Measurements from ENCODE around the gene COL4A6.
A peak's percentile ranks its signal among the peaks of the same experiment; 100 is the strongest.

The COL4A6 gene

GRCh38 chrX:108362026-108362425 lies 76.2 kb downstream of the COL4A6 start:
- Histone ChIP-seq H3K4me3 (ENCODE audit: insufficient read depth in 1 of 2, low read depth in 1 of 2, low read length in 2 of 2) (no peak overlapping the region), H2AFZ (ENCODE audit: low read depth, low read length) (no peak overlapping the region), H3K27ac (ENCODE audit: low read length, poor library complexity, severe bottlenecking) (no peak overlapping the region), H2AK5ac (ENCODE audit: low read length, severe bottlenecking) (no peak overlapping the region), H4K8ac (ENCODE audit: low read length) (no peak overlapping the region), H3K4ac (ENCODE audit: low read depth in 1 of 2, low read length in 2 of 2) (no peak overlapping the region), H3K36me3 (ENCODE audit: control insufficient read depth in 1 of 2, insufficient read depth in 2 of 2, low read depth in 1 of 2, low read length in 2 of 2) (no peaks in the 10 kb centered on the region), H2BK12ac (ENCODE audit: low read length in 2 of 2) (no peak overlapping the region), H3K18ac (ENCODE audit: low read depth in 1 of 2, low read length in 2 of 2) (no peak overlapping the region), H3K9me3 (ENCODE audit: control insufficient read depth, low read length) (no peaks in the 10 kb centered on the region), H3K23ac (ENCODE audit: low read length in 2 of 2) (no peak overlapping the region), H3K4me2 (ENCODE audit: low read length, poor library complexity, severe bottlenecking) (no peak overlapping the region), H2BK15ac (ENCODE audit: low read depth, poor library complexity, severe bottlenecking) (no peak overlapping the region), H2BK5ac (ENCODE audit: low read depth, low read length, poor library complexity, severe bottlenecking) (no peak overlapping the region), H4K91ac (ENCODE audit: low read length) (no peak overlapping the region), H3K27me3 (ENCODE audit: control insufficient read depth in 1 of 2, insufficient read depth in 1 of 2, low read length in 2 of 2) (peaks cover 0 to 15% of the 10 kb centered on the region in 2 experiments), H3K14ac (ENCODE audit: low read length in 2 of 2) (no peak overlapping the region), H3K4me1 (ENCODE audit: control insufficient read depth, insufficient read depth, low read depth, low read length) (no peaks in the 10 kb centered on the region), H3K9ac (ENCODE audit: low read length) (no peak overlapping the region), H2BK120ac (ENCODE audit: low read depth, low read length) (no peak overlapping the region), H3K79me1 (replicated peaks; ENCODE audit: low read length, poor library complexity, severe bottlenecking) (no peaks in the 10 kb centered on the region)
- no CpG with 5 or more reads among the region's 1 CpG for WGBS
- DNase-seq, result peak; percentile 19

- no peak overlapping the region for H3K27ac ChIP-seq (ENCODE audit: low read length, poor library complexity, severe bottlenecking)
- no peak overlapping the region for H4K8ac ChIP-seq (ENCODE audit: low read length)
- no peak overlapping the region for H3K9ac ChIP-seq (ENCODE audit: low read length)
- no peak overlapping the region for H3K4me2 ChIP-seq (ENCODE audit: low read length, poor library complexity, severe bottlenecking)
- no peak overlapping the region for H2AFZ ChIP-seq (ENCODE audit: low read depth, low read length)
- H3K4me1 ChIP-seq (ENCODE audit: control insufficient read depth, insufficient read depth, low read depth, low read length), result no peaks in the 10 kb centered on the region
- H2BK5ac ChIP-seq (ENCODE audit: low read depth, low read length, poor library complexity, severe bottlenecking), result no peak overlapping the region
- peaks cover 0 to 16% of the 10 kb centered on the region in 2 experiments for H3K27me3 ChIP-seq (ENCODE audit: control insufficient read depth in 1 of 2, insufficient read depth in 1 of 2, low read length in 2 of 2)
- no peak overlapping the region for H3K14ac ChIP-seq (ENCODE audit: low read length in 2 of 2)
- no peaks in the 10 kb centered on the region for H3K9me3 ChIP-seq (ENCODE audit: control insufficient read depth, low read length)
- no peak overlapping the region for H2BK120ac ChIP-seq (ENCODE audit: low read depth, low read length)
- H3K36me3 ChIP-seq (ENCODE audit: control insufficient read depth in 1 of 2, insufficient read depth in 2 of 2, low read depth in 1 of 2, low read length in 2 of 2), result no peaks in the 10 kb centered on the region
- no peak overlapping the region for H3K23ac ChIP-seq (ENCODE audit: low read length in 2 of 2)
- H3K4me3 ChIP-seq (ENCODE audit: insufficient read depth in 1 of 2, low read depth in 1 of 2, low read length in 2 of 2), result no peak overlapping the region
- no peak overlapping the region for H2BK15ac ChIP-seq (ENCODE audit: low read depth, poor library complexity, severe bottlenecking)
- peak; percentile 55 for DNase-seq
- H3K4ac ChIP-seq (ENCODE audit: low read depth in 1 of 2, low read length in 2 of 2), result no peak overlapping the region
- no peak overlapping the region for H3K18ac ChIP-seq (ENCODE audit: low read depth in 1 of 2, low read length in 2 of 2)
- 36% methylated on average over 2 of the region's 2 CpGs for WGBS
- H4K91ac ChIP-seq (ENCODE audit: low read length), result no peak overlapping the region
- H3K79me1 ChIP-seq (replicated peaks; ENCODE audit: low read length, poor library complexity, severe bottlenecking), result no peaks in the 10 kb centered on the region
- H2AK5ac ChIP-seq (ENCODE audit: low read length, severe bottlenecking), result no peak overlapping the region
- no peak overlapping the region for H2BK12ac ChIP-seq (ENCODE audit: low read length in 2 of 2)
Observed at GRCh38 chrX:108361316-108361715, 76.9 kb downstream of the COL4A6 start.

DNA sequence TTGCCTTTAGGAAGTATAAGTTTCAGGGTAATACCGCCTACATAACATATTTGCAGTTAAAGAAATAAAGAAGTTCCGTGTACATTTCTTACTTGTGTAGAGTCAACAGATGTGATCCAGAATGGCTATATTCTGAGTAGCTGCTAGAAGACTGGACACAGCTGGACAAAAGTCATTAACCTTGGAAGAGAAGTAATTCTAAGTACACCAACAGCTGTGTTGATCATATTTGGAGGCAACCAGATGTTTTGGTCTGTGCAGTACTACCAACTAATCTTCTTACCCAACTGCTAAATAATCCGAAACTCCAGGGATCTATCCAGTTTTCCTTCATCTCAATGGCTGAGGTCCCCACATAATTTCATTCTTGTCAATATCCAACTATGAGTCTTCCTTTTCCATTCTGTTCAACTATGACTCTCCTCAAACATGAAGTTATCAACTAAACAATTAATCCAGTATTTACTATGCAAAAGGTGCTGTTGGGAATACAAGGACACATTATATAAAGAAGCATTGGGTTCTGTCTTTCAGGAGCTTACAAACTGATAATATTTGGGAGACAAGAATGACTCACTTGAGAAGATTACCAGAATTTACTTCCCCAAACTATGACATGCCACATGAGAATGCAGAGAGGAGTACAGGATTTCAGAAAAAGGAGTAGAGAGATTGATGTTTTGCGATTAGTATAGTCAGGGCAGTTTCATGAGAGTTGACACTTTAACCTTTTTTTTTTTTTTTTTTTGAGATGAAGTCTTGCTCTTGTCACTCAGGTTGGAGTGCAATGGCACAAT lies 78.2 kb downstream of the COL4A6 start:
- no peaks in the 10 kb centered on the region for H3K79me1 ChIP-seq (replicated peaks; ENCODE audit: low read length, poor library complexity, severe bottlenecking)
- WGBS, result 74% methylated on average over 3 of the region's 4 CpGs
- H3K23ac ChIP-seq (ENCODE audit: low read length in 2 of 2), result no peak overlapping the region
- H3K4me3 ChIP-seq (ENCODE audit: insufficient read depth in 1 of 2, low read depth in 1 of 2, low read length in 2 of 2), result no peak overlapping the region
- no peaks in the 10 kb centered on the region for H3K36me3 ChIP-seq (ENCODE audit: control insufficient read depth in 1 of 2, insufficient read depth in 2 of 2, low read depth in 1 of 2, low read length in 2 of 2)
- H2BK12ac ChIP-seq (ENCODE audit: low read length in 2 of 2), result no peak overlapping the region
- H3K9me3 ChIP-seq (ENCODE audit: control insufficient read depth, low read length), result no peaks in the 10 kb centered on the region
- H4K91ac ChIP-seq (ENCODE audit: low read length), result no peak overlapping the region
- H3K18ac ChIP-seq (ENCODE audit: low read depth in 1 of 2, low read length in 2 of 2), result no peak overlapping the region
- H3K27me3 ChIP-seq (ENCODE audit: control insufficient read depth in 1 of 2, insufficient read depth in 1 of 2, low read length in 2 of 2), result peaks cover 0 to 15% of the 10 kb centered on the region in 2 experiments
- H3K27ac ChIP-seq (ENCODE audit: low read length, poor library complexity, severe bottlenecking), result no peak overlapping the region
- no peak overlapping the region for H3K14ac ChIP-seq (ENCODE audit: low read length in 2 of 2)
- H2AK5ac ChIP-seq (ENCODE audit: low read length, severe bottlenecking), result no peak overlapping the region
- no peak overlapping the region for H3K4me2 ChIP-seq (ENCODE audit: low read length, poor library complexity, severe bottlenecking)
- H3K9ac ChIP-seq (ENCODE audit: low read length), result no peak overlapping the region
- no peaks in the 10 kb centered on the region for H3K4me1 ChIP-seq (ENCODE audit: control insufficient read depth, insufficient read depth, low read depth, low read length)
- DNase-seq, result peak; percentile 33
- no peak overlapping the region for H2BK15ac ChIP-seq (ENCODE audit: low read depth, poor library complexity, severe bottlenecking)
- no peak overlapping the region for H2BK120ac ChIP-seq (ENCODE audit: low read depth, low read length)
- no peak overlapping the region for H3K4ac ChIP-seq (ENCODE audit: low read depth in 1 of 2, low read length in 2 of 2)
- no peak overlapping the region for H2AFZ ChIP-seq (ENCODE audit: low read depth, low read length)
- no peak overlapping the region for H4K8ac ChIP-seq (ENCODE audit: low read length)
- no peak overlapping the region for H2BK5ac ChIP-seq (ENCODE audit: low read depth, low read length, poor library complexity, severe bottlenecking)

- Histone ChIP-seq H2BK12ac (ENCODE audit: low read length in 2 of 2) (no peak overlapping the region), H2BK5ac (ENCODE audit: low read depth, low read length, poor library complexity, severe bottlenecking) (no peak overlapping the region), H2AFZ (ENCODE audit: low read depth, low read length) (no peak overlapping the region), H3K9ac (ENCODE audit: low read length) (no peak overlapping the region), H3K27ac (ENCODE audit: low read length, poor library complexity, severe bottlenecking) (no peak overlapping the region), H4K91ac (ENCODE audit: low read length) (no peak overlapping the region), H4K8ac (ENCODE audit: low read length) (no peak overlapping the region), H3K4me2 (ENCODE audit: low read length, poor library complexity, severe bottlenecking) (no peak overlapping the region), H3K14ac (ENCODE audit: low read length in 2 of 2) (no peak overlapping the region), H3K4me1 (ENCODE audit: control insufficient read depth, insufficient read depth, low read depth, low read length) (no peaks in the 10 kb centered on the region), H3K23ac (ENCODE audit: low read length in 2 of 2) (no peak overlapping the region), H3K4me3 (ENCODE audit: insufficient read depth in 1 of 2, low read depth in 1 of 2, low read length in 2 of 2) (no peak overlapping the region), H3K79me1 (replicated peaks; ENCODE audit: low read length, poor library complexity, severe bottlenecking) (no peaks in the 10 kb centered on the region), H2BK15ac (ENCODE audit: low read depth, poor library complexity, severe bottlenecking) (no peak overlapping the region), H3K27me3 (ENCODE audit: control insufficient read depth in 1 of 2, insufficient read depth in 1 of 2, low read length in 2 of 2) (peaks cover 0 to 40% of the 10 kb centered on the region in 2 experiments), H3K9me3 (ENCODE audit: control insufficient read depth, low read length) (no peaks in the 10 kb centered on the region), H3K18ac (ENCODE audit: low read depth in 1 of 2, low read length in 2 of 2) (no peak overlapping the region), H2AK5ac (ENCODE audit: low read length, severe bottlenecking) (no peak overlapping the region), H3K36me3 (ENCODE audit: control insufficient read depth in 1 of 2, insufficient read depth in 2 of 2, low read depth in 1 of 2, low read length in 2 of 2) (no peaks in the 10 kb centered on the region), H2BK120ac (ENCODE audit: low read depth, low read length) (no peak overlapping the region), H3K4ac (ENCODE audit: low read depth in 1 of 2, low read length in 2 of 2) (no peak overlapping the region)
- 47% methylated on average over 1 of the region's 1 CpG for WGBS
- DNase-seq, result no peak
Observed at GRCh38 chrX:108353452-108353851, 84.8 kb downstream of the COL4A6 start.
